Inferior parietal cortex (tissue), 1 donor: ENCODE data around the gene C17orf50.
A peak's percentile ranks its signal among the peaks of the same experiment; 100 is the strongest.

Source experiments
- DNase-seq: peaks from one replicate; pipeline ENCODE4 v3.0.0-alpha.2; 2016; ENCODE audit errors: extremely low spot score

The C17orf50 gene

GRCh38 chr17:35752945-35753764 lies 7.5 kb upstream of the C17orf50 start, which contains the start of gene GAS2L2:
GAS2L2 (minus strand) TSS chr17:35753239; CDS start chr17:35752850, 389 bp downstream.
- DNase-seq = no peak

GRCh38 chr17:35757243-35757642 lies 3.4 kb upstream of the C17orf50 start:
- DNase-seq = no peak

GRCh38 chr17:35761601-35762000 lies 914 bp downstream of the C17orf50 start:
- DNase-seq = no peak

GRCh38 chr17:35763767-35764122 lies 3.1 kb downstream of the C17orf50 start:
- no peak for DNase-seq

- peak; percentile 80 for DNase-seq
Observed at GRCh38 chr17:35764123-35764991, 3.7 kb downstream of the C17orf50 start.

- no peak for DNase-seq
Observed at GRCh38 chr17:35765086-35765710, 4.5 kb downstream of the C17orf50 start.

- DNase-seq = no peak
Observed at GRCh38 chr17:35765756-35766488, 5.2 kb downstream of the C17orf50 start.

GRCh38 chr17:35766489-35766877 lies 5.8 kb downstream of the C17orf50 start:
- no peak for DNase-seq

- DNase-seq = no peak
Observed at GRCh38 chr17:35766903-35767510, 6.3 kb downstream of the C17orf50 start.

GRCh38 chr17:35768797-35769196 lies 8.1 kb downstream of the C17orf50 start:
- no peak for DNase-seq

- DNase-seq = no peak
Observed at GRCh38 chr17:35769895-35770486, 9.3 kb downstream of the C17orf50 start.

- DNase-seq = no peak
Observed at GRCh38 chr17:35773129-35773528, 12.4 kb downstream of the C17orf50 start.

- no peak for DNase-seq
Observed at GRCh38 chr17:35773679-35774425, 13.2 kb downstream of the C17orf50 start.

GRCh38 chr17:35774499-35774898 lies 13.8 kb downstream of the C17orf50 start:
- no peak for DNase-seq

GRCh38 chr17:35775039-35775438 lies 14.4 kb downstream of the C17orf50 start:
- no peak for DNase-seq

GRCh38 chr17:35775583-35775982 lies 14.9 kb downstream of the C17orf50 start:
- DNase-seq = no peak

GRCh38 chr17:35778641-35779196 lies 18.0 kb downstream of the C17orf50 start:
- DNase-seq = no peak

- DNase-seq = no peak
Observed at GRCh38 chr17:35780950-35781349, 20.3 kb downstream of the C17orf50 start.

- DNase-seq = no peak
Observed at GRCh38 chr17:35784895-35785294, 24.2 kb downstream of the C17orf50 start.

- DNase-seq = no peak
Observed at GRCh38 chr17:35786941-35787432, 26.3 kb downstream of the C17orf50 start.
